ENCODE data around the gene CASS4.

CASS4 gene, protein sequence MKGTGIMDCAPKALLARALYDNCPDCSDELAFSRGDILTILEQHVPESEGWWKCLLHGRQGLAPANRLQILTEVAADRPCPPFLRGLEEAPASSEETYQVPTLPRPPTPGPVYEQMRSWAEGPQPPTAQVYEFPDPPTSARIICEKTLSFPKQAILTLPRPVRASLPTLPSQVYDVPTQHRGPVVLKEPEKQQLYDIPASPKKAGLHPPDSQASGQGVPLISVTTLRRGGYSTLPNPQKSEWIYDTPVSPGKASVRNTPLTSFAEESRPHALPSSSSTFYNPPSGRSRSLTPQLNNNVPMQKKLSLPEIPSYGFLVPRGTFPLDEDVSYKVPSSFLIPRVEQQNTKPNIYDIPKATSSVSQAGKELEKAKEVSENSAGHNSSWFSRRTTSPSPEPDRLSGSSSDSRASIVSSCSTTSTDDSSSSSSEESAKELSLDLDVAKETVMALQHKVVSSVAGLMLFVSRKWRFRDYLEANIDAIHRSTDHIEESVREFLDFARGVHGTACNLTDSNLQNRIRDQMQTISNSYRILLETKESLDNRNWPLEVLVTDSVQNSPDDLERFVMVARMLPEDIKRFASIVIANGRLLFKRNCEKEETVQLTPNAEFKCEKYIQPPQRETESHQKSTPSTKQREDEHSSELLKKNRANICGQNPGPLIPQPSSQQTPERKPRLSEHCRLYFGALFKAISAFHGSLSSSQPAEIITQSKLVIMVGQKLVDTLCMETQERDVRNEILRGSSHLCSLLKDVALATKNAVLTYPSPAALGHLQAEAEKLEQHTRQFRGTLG

DNA sequence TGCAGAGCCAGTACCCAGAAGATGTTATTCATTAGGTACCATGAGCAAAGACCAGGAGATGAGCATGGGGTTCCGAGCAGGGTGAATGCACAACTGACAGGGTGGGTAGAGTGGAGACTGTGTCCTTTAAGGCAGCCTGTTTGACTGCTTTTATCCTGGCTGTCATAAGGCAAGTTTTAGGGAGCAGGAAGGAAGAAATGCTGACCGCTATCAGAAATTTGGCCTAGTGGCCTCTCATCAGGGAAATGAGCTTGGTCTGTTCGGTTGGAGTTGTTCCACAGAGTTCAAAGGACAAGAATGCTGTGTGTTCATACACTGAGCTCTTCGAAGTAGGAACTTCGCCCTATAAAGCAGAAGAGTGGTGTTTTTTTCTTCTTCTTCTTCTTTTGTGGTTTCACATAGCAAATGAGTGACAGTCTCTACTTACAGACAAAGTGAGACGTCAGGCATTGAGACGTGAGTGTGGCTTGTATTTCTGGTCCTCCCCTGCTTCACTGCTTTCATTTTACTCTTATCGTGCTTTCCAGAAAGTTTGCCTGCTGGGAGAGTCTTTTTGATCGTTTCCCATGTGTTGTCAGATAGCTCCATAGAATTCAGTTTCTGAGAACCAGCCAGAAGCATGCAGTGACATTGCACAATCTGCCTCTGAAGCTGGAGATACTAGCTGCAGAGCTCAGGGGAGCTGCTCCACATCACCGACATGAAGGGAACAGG, at the start of gene CASS4:
Gene CASS4, plus strand, starts transcription at position 502 of the 714 bp plus-strand sequence. Its CDS starts 199 bp downstream, at position 701.
- Histone ChIP-seq H3K27me3 (replicated peaks; ENCODE audit: control insufficient read depth, insufficient read depth, low read length) (no peaks in the 10 kb centered on the region), H3K4me1 (ENCODE audit: control insufficient read depth, insufficient read depth, low read length) (peaks cover 20% of the 10 kb centered on the region), H3K9me3 (ENCODE audit: control insufficient read depth, low read length) (no peaks in the 10 kb centered on the region), H3K9ac (ENCODE audit: low read length) (peak within 1 kb of the TSS; percentile 56), H3K36me3 (ENCODE audit: control insufficient read depth, insufficient read depth, low read length, severe bottlenecking) (peaks cover 9% of the 10 kb centered on the region), H3K4me3 (ENCODE audit: low read length) (peak within 1 kb of the TSS; percentile 67)
- DNase-seq (ENCODE audit: low read depth): peak; percentile 54

DNA sequence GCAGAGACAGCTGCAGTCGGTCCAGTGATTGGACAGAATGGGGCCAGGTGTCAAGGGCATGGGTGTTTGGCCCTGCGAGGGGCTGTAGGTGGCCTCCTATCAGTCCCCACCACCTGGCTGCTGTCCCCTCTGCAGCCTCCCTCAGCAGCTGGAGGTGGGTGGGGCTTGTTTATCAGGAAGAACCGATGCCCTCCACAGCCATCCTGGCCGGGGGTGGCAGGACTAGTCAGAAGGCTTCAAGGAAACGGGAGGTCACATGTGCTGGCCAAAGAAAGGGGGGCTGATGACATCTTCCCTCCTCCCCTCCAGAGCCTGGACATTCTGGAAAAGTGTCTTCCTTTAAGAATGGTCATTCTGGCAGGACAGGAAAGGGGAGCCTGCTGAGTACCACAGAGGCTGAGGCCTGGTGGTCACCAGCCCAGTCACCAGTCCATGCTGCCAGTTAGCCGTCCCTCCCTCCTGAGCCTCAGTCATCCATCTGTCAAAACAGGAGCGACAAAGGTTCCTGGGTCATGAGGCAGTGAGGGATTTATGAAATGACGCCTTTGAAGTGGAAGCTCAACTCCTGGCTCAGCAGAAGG, 49.1 kb upstream of the CASS4 start:
- no peak overlapping the region for H3K4me3 ChIP-seq (ENCODE audit: low read length)
- peaks cover 18% of the 10 kb centered on the region for H3K4me1 ChIP-seq (ENCODE audit: control insufficient read depth, insufficient read depth, low read length)
- peaks cover 32% of the 10 kb centered on the region for H3K36me3 ChIP-seq (ENCODE audit: control insufficient read depth, insufficient read depth, low read length, severe bottlenecking)
- DNase-seq (ENCODE audit: low read depth): no peak
- no peaks in the 10 kb centered on the region for H3K27me3 ChIP-seq (replicated peaks; ENCODE audit: control insufficient read depth, insufficient read depth, low read length)
- H3K9ac ChIP-seq (ENCODE audit: low read length): no peak overlapping the region
- H3K9me3 ChIP-seq (ENCODE audit: control insufficient read depth, low read length): no peaks in the 10 kb centered on the region

DNA sequence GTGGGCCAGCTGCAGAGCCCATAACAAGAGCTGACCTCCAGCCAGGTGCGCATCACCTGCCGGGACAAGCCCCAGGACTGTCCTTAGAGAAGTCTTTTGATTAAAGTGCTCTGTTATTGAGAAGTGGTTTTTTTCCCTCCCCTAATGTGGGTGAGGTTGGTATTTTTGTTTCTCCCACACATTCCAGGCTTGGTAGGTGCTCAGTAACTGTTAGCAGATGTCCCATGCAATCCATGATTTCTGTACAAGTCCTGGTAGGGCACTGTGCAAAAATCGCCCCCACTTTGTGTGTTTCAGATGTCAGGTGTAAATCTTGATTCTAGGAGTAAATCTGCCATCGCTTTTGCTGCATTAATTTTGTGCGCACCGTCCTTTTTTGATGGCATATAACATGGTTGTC, 48.6 kb upstream of the CASS4 start:
- DNase-seq (ENCODE audit: low read depth): no peak
- no peaks in the 10 kb centered on the region for H3K9me3 ChIP-seq (ENCODE audit: control insufficient read depth, low read length)
- no peaks in the 10 kb centered on the region for H3K27me3 ChIP-seq (replicated peaks; ENCODE audit: control insufficient read depth, insufficient read depth, low read length)
- H3K9ac ChIP-seq (ENCODE audit: low read length): no peak overlapping the region
- no peak overlapping the region for H3K4me3 ChIP-seq (ENCODE audit: low read length)
- H3K4me1 ChIP-seq (ENCODE audit: control insufficient read depth, insufficient read depth, low read length): peaks cover 14% of the 10 kb centered on the region
- H3K36me3 ChIP-seq (ENCODE audit: control insufficient read depth, insufficient read depth, low read length, severe bottlenecking): peaks cover 38% of the 10 kb centered on the region

DNA sequence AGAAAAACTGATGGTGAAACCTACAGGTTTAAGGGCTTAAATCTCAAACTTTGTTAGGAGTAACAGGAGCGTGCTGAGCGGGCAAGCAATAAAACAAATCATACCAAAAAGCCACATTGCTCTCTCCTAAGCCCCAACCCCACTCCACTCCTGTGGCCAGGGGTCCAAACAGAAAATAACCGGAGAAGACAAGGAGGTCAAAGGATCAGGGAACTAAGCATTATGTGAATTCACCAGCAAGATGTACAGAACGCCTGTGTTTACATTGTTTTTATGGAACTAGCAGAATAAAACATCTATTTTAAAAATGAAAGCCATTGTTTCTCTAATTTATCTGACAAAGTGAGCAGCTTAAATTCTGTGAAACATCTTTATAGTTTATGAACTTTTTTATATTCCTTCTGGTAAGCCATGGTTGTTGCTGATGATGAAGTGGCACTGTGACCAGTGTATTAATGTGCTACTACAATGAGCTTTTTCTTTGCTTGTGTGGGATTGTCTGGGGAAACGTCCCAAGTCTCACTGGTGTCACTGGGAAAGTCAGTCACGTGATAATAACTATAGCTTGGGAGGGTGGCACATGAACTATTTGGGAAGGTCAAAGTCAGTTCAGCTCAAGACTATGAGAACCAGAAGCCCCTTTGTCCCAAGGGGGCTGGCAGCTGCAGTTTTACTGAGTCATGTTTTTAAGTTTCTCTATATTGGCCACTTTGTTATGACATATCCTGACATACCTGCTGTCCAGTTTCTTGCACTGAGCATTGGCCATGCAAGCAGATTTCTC, 43.5 kb upstream of the CASS4 start:
- no peak overlapping the region for H3K9ac ChIP-seq (ENCODE audit: low read length)
- DNase-seq (ENCODE audit: low read depth): no peak
- peaks cover 51% of the 10 kb centered on the region for H3K36me3 ChIP-seq (ENCODE audit: control insufficient read depth, insufficient read depth, low read length, severe bottlenecking)

DNA sequence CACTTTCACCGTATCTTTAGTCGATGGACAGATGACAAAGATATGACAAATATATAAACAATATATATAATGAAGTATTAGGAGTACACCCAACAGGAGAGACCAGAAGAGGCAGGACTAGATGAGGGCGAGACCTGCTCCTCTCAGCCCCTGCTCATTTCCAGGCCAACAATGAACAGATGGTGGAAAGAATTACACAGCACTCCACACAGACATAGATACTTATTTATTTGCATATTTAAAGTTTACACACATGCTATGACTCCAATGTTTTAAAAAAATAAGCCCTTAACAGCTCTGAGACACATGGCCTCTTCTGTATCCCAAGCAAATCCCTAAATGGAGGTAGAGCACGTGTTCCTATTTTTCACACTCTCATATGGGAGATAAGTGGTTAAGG, 42.9 kb upstream of the CASS4 start:
- H3K36me3 ChIP-seq (ENCODE audit: control insufficient read depth, insufficient read depth, low read length, severe bottlenecking): peaks cover 51% of the 10 kb centered on the region
- H3K9me3 ChIP-seq (ENCODE audit: control insufficient read depth, low read length): no peaks in the 10 kb centered on the region
- H3K4me1 ChIP-seq (ENCODE audit: control insufficient read depth, insufficient read depth, low read length): peaks cover 2% of the 10 kb centered on the region
- H3K9ac ChIP-seq (ENCODE audit: low read length): no peak overlapping the region
- DNase-seq (ENCODE audit: low read depth): no peak
- no peak overlapping the region for H3K4me3 ChIP-seq (ENCODE audit: low read length)
- no peaks in the 10 kb centered on the region for H3K27me3 ChIP-seq (replicated peaks; ENCODE audit: control insufficient read depth, insufficient read depth, low read length)

More for the DNA sequence above, 43.5 kb upstream of the CASS4 start:
- H3K27me3 ChIP-seq (replicated peaks; ENCODE audit: control insufficient read depth, insufficient read depth, low read length): no peaks in the 10 kb centered on the region
- H3K4me1 ChIP-seq (ENCODE audit: control insufficient read depth, insufficient read depth, low read length): no peaks in the 10 kb centered on the region
- no peak overlapping the region for H3K4me3 ChIP-seq (ENCODE audit: low read length)
- no peaks in the 10 kb centered on the region for H3K9me3 ChIP-seq (ENCODE audit: control insufficient read depth, low read length)

DNA sequence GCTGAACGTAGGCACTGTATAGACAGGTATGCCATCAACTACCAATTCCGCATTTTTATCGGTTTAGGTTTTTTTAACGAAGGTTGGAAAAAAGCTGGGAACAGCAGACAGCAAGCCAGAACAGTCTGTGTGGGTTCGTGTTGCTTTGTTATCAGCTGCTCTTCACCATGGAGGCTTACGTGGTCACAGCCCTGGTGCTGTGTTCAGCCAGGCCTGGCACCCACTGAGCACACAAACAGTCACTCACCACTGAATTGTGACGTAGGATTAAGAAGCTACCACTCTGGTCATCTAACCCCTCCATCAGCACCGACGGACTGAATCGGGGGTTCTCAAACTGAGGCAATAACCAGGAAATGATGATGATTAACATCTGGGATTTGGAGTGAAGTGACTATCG, 40.1 kb upstream of the CASS4 start:
- Histone ChIP-seq H3K4me1 (ENCODE audit: control insufficient read depth, insufficient read depth, low read length) (peaks cover 5% of the 10 kb centered on the region), H3K9ac (ENCODE audit: low read length) (no peak overlapping the region), H3K4me3 (ENCODE audit: low read length) (no peak overlapping the region), H3K27me3 (replicated peaks; ENCODE audit: control insufficient read depth, insufficient read depth, low read length) (no peaks in the 10 kb centered on the region), H3K9me3 (ENCODE audit: control insufficient read depth, low read length) (no peaks in the 10 kb centered on the region), H3K36me3 (ENCODE audit: control insufficient read depth, insufficient read depth, low read length, severe bottlenecking) (peaks cover 31% of the 10 kb centered on the region)
- DNase-seq (ENCODE audit: low read depth): no peak

DNA sequence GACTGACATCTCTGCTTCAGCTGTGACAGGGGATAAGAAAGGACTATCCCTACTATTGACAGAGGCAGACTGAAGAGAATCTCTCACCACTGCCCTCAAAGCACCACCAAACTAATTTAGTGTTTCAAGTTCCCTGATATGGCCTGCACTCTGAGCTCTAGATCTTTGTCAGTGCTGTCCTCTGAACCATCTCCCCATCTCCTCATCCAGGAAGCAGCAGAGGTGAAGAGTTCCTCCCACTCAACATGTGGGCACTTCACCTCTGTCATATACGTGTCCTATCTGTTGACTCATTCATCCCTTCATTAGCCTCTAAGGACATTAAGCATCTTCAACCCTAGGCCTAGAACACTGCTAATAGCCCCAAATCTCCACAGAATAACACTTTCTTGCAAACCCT, 39.2 kb upstream of the CASS4 start:
- no peak for DNase-seq (ENCODE audit: low read depth)
- Histone ChIP-seq H3K9ac (ENCODE audit: low read length) (no peak overlapping the region), H3K9me3 (ENCODE audit: control insufficient read depth, low read length) (no peaks in the 10 kb centered on the region), H3K4me3 (ENCODE audit: low read length) (no peak overlapping the region), H3K27me3 (replicated peaks; ENCODE audit: control insufficient read depth, insufficient read depth, low read length) (no peaks in the 10 kb centered on the region), H3K4me1 (ENCODE audit: control insufficient read depth, insufficient read depth, low read length) (peaks cover 5% of the 10 kb centered on the region), H3K36me3 (ENCODE audit: control insufficient read depth, insufficient read depth, low read length, severe bottlenecking) (peaks cover 26% of the 10 kb centered on the region)

DNA sequence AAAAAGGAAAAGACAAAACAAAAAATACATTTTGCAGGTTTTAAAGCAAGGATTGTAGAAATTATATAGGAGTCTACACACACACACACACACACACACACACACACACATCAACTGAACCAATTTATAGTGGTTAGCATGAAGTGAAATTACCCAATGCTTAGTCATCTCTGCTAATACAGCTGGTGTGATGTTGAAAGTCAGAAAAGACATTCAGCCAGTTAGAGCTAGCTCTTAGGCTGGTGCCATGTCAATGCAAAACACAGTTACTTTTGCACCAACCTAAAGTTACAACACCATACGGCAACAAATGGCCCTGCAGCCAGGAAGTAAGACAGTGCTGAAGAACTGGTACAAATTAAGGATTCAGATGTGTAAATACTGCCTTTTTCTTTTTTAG, 38.1 kb upstream of the CASS4 start:
- peak; percentile 92 for DNase-seq (ENCODE audit: low read depth)
- Histone ChIP-seq H3K9ac (ENCODE audit: low read length) (peak overlapping the region; percentile 33), H3K27me3 (replicated peaks; ENCODE audit: control insufficient read depth, insufficient read depth, low read length) (no peaks in the 10 kb centered on the region), H3K36me3 (ENCODE audit: control insufficient read depth, insufficient read depth, low read length, severe bottlenecking) (peaks cover 23% of the 10 kb centered on the region), H3K4me3 (ENCODE audit: low read length) (peak overlapping the region; percentile 27), H3K9me3 (ENCODE audit: control insufficient read depth, low read length) (no peaks in the 10 kb centered on the region), H3K4me1 (ENCODE audit: control insufficient read depth, insufficient read depth, low read length) (peaks cover 5% of the 10 kb centered on the region)

DNA sequence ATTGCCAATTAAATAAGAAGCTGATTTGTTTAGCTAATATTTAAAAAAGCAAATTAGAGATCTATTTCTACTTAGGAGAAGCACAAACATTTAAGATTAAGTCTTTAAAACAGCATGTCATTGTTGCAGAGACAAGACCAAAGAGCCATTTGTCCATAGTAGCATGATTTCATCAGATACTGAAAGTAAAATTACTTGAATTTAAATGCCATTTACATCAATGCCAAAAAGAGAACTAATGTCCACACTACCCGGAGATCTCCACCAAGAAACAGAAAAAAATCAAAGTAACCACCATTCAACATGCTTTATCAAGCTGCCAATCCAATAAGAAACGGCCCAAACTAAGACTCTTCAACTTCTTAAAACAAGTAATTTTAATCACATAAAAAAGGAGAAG, 35.7 kb upstream of the CASS4 start:
- Histone ChIP-seq H3K9me3 (ENCODE audit: control insufficient read depth, low read length) (no peaks in the 10 kb centered on the region), H3K4me3 (ENCODE audit: low read length) (no peak overlapping the region), H3K36me3 (ENCODE audit: control insufficient read depth, insufficient read depth, low read length, severe bottlenecking) (peaks cover 12% of the 10 kb centered on the region), H3K9ac (ENCODE audit: low read length) (no peak overlapping the region), H3K4me1 (ENCODE audit: control insufficient read depth, insufficient read depth, low read length) (peaks cover 5% of the 10 kb centered on the region), H3K27me3 (replicated peaks; ENCODE audit: control insufficient read depth, insufficient read depth, low read length) (no peaks in the 10 kb centered on the region)
- DNase-seq (ENCODE audit: low read depth): no peak

DNA sequence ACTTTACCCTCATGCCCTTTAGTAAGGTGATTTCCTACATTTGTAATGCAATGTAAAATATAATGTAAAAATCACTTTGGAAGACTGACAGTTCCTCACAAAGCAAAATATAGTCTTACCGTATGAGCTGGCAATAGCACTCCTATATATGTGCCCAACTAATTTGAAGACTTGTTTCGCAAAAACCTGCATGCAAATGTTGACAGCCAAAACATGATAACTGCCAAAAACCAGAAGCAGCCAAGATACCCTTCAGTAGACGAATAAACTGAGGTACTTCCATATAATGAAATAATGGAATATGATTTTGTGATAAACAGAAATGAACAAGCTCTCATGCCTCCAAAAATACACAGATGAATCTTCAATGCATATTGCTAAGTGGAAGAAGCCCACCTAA, 33.7 kb upstream of the CASS4 start:
- H3K9me3 ChIP-seq (ENCODE audit: control insufficient read depth, low read length): no peaks in the 10 kb centered on the region
- peaks cover 5% of the 10 kb centered on the region for H3K4me1 ChIP-seq (ENCODE audit: control insufficient read depth, insufficient read depth, low read length)
- peaks cover 7% of the 10 kb centered on the region for H3K36me3 ChIP-seq (ENCODE audit: control insufficient read depth, insufficient read depth, low read length, severe bottlenecking)
- no peak overlapping the region for H3K9ac ChIP-seq (ENCODE audit: low read length)
- no peak for DNase-seq (ENCODE audit: low read depth)
- no peak overlapping the region for H3K4me3 ChIP-seq (ENCODE audit: low read length)
- no peaks in the 10 kb centered on the region for H3K27me3 ChIP-seq (replicated peaks; ENCODE audit: control insufficient read depth, insufficient read depth, low read length)

Data from adipocyte (in vitro differentiated cells).